ENCODE results near the gene USP49.

- TF ChIP-seq, protein P1, sequence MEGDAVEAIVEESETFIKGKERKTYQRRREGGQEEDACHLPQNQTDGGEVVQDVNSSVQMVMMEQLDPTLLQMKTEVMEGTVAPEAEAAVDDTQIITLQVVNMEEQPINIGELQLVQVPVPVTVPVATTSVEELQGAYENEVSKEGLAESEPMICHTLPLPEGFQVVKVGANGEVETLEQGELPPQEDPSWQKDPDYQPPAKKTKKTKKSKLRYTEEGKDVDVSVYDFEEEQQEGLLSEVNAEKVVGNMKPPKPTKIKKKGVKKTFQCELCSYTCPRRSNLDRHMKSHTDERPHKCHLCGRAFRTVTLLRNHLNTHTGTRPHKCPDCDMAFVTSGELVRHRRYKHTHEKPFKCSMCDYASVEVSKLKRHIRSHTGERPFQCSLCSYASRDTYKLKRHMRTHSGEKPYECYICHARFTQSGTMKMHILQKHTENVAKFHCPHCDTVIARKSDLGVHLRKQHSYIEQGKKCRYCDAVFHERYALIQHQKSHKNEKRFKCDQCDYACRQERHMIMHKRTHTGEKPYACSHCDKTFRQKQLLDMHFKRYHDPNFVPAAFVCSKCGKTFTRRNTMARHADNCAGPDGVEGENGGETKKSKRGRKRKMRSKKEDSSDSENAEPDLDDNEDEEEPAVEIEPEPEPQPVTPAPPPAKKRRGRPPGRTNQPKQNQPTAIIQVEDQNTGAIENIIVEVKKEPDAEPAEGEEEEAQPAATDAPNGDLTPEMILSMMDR (IDR thresholded peaks at IDR 0.05), result no peak
- no peak for TF ChIP-seq POLR2A (IDR thresholded peaks at IDR 0.05)
Observed at GRCh38 chr6:41768545-41769308, 126.4 kb downstream of the USP49 start.

All from heart left ventricle (tissue), 13 donors.